GM13977 (cell line): ENCODE results near the gene TMIGD3.

Source experiments
- DNase-seq: peaks from one replicate; pipeline ENCODE4 v3.0.0; 2012; ENCODE audit warnings: low spot score
- in situ Hi-C: fragments of 300-500 bp; cut with MboI; formaldehyde crosslinking; loops from one replicate; pipeline ENCODE4 v1.12.0; 2022; ENCODE audit warnings: low sequenced_read_pairs, low pct_unique_long_range_greater_than_20kb, mixed read lengths, inconsistent platforms; ENCODE audit not compliant: unreplicated experiment
- TF ChIP-seq, protein P1 (sequence below): IDR thresholded peaks from 2 replicates; pipeline ENCODE4 v1.5.1; 2012; ENCODE audit warnings: mild to moderate bottlenecking, control low read depth; ENCODE audit not compliant: insufficient read depth; ENCODE audit errors: extremely low read depth, missing control alignments

Gene TMIGD3

DNA sequence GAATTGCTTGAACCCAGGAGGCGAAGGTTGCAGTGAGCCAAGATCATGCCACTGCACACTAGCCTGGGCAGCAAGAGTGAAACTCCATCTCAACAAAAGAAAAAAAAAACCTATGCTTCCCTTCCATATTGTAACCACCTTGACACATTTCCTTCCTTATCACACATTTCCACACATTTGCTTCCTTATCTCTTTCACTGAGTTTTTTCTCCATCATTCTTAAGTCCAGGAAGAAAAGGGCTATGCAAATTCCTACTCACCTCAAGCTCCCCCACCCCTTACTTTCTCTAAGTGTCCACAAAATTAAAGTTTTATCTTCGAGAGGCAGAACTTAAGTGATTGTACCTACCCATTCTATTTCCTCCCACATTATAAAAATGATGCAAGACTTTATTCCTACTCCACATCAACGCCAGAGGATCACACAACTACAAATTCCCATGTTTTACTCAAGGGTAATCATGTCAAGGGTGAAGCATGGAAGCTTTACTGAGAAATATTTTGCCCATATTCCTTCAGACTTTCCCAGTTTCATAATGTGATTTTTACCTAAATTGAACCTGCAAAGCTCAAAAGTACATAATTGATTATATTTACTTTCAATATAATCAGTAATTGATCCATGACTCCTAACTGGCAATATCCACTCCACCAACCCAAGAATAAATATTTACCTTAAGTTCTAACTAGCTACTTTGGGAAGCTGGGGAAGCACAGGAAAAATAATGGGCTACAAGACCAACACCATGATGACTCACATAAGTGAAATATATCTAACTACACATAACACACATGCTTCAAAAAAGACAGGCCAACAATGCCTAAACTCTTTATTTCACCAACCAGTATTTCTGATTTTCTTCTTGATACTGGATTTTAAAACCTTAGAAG is 63.7 kb downstream of the TMIGD3 start:
- TF ChIP-seq, protein P1, sequence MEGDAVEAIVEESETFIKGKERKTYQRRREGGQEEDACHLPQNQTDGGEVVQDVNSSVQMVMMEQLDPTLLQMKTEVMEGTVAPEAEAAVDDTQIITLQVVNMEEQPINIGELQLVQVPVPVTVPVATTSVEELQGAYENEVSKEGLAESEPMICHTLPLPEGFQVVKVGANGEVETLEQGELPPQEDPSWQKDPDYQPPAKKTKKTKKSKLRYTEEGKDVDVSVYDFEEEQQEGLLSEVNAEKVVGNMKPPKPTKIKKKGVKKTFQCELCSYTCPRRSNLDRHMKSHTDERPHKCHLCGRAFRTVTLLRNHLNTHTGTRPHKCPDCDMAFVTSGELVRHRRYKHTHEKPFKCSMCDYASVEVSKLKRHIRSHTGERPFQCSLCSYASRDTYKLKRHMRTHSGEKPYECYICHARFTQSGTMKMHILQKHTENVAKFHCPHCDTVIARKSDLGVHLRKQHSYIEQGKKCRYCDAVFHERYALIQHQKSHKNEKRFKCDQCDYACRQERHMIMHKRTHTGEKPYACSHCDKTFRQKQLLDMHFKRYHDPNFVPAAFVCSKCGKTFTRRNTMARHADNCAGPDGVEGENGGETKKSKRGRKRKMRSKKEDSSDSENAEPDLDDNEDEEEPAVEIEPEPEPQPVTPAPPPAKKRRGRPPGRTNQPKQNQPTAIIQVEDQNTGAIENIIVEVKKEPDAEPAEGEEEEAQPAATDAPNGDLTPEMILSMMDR = no peak
- DNase-seq = no peak
- in situ Hi-C loops = loop anchor here (10.0 kb wide), 1 partner anchor 215 kb away; the partner anchor contains the start of gene CHI3L2

DNA sequence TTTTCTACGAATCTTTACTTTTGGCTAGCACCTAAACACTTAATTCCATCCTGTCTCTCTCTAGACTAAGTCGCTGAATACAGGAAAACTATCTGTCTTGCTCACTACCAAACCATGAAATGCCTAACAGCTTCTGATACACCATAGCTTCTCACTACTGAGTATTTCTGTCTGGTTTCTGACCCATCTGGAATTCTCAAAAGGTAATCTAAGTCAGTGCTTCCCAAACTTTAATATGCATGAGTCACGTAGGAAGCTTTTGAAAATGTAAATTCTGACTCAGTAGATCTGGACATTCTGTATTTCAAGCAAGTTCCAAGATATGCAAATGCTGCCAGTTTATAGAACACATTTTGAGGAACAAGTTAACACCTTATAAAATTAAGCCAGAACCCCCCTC is 66.7 kb downstream of the TMIGD3 start:
- in situ Hi-C loops = no loop called here
- DNase-seq = no peak
- TF ChIP-seq, protein P1 = no peak
